Right ventricle myocardium superior (tissue), 1 donor: ENCODE results near the gene LSM12. TPM values are rescaled to one million over a fixed set of nuclear protein-coding genes. Genes with fewer than 3 reads are reported as not detected.

Experiments used
- ATAC-seq: fragments of 200-7000 bp; cut with Tn5 transposase; one replicate; pipeline ENCODE4 v1.9.1; 2020; ENCODE audit warnings: mild to moderate bottlenecking; ENCODE audit not compliant: poor library complexity
- DNase-seq: peaks from one replicate; pipeline ENCODE4 v3.0.0-alpha.2; 2020
- intact Hi-C: fragments of 100-400 bp; cut with DNase I; formaldehyde crosslinking; loops from one replicate; pipeline ENCODE4 v1.11.2; 2022
- total RNA-seq: library from RNA; stranded (reverse); fragmentation: NEBNext Ultra II Directional; extraction: Animal tissue kit (Norgen Biotek cat#: 25700); gene quantifications from one replicate; pipeline ENCODE4 v1.2.1, GENCODE V29; 2021
- donor health status: DM: no; HTN: yes; CAD: no; lungs with severe emphysema.

Gene LSM12
- total RNA-seq, 1 donor from 2014 or later, result 46.1 TPM

- intact Hi-C loops, result no loop called here
- DNase-seq, result peak; percentile 85
- ATAC-seq, result peak; percentile 88
These were observed 30.9 kb upstream of the LSM12 start for GRCh38 chr17:44097110-44097958.

- DNase-seq (peak; percentile 78), ATAC-seq (peak; percentile 64)
- intact Hi-C loops, result no loop called here
These were observed 29.4 kb upstream of the LSM12 start for GRCh38 chr17:44095647-44096496.

DNA sequence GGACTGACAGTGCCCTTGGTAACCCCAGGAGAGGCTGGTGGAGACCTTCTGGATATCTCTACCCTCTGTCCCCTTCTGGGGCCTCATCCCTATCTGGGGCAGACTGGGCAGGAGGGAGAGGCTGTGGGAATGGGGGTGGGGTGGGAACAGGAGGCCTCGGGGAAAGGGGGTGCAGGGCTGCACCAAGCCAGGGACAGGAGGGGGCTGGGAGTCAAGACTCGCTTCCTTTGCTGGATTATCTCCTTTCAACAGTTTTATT, 28.8 kb upstream of the LSM12 start:
- intact Hi-C loops, result no loop called here
- DNase-seq (no peak), ATAC-seq (no peak)

GRCh38 chr17:44094701-44095387, 28.4 kb upstream of the LSM12 start:
- ATAC-seq, result no peak
- intact Hi-C loops, result no loop called here
- no peak for DNase-seq

- DNase-seq (no peak), ATAC-seq (no peak)
- intact Hi-C loops, result no loop called here
These were observed 26.9 kb upstream of the LSM12 start for GRCh38 chr17:44093231-44093900.

- DNase-seq (no peak), ATAC-seq (no peak)
- intact Hi-C loops, result no loop called here
These were observed 25.6 kb upstream of the LSM12 start for GRCh38 chr17:44092051-44092450.

- DNase-seq (no peak), ATAC-seq (no peak)
- intact Hi-C loops, result no loop called here
These were observed 24.9 kb upstream of the LSM12 start for GRCh38 chr17:44091200-44091997.

DNA sequence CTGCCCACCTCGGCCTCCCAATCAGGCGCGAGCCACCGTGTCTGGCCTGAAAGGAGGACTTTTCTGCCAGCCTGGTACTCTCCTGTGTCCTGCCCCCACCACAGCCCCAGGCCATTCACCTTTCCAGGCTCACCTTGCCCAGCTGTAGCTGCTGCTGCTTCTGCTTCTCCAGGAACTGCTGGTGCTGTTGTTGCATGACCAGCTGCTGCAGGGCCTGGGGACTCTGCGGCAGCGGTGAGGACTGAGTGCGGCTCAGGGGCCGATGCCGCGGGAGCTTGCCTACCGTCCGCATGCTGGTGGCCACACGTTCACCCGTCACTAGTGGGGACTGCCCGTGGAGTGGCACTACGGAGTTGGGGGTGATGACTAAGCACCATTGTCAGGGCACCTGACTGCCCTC, 21.8 kb upstream of the LSM12 start:
- ATAC-seq (no peak), DNase-seq (no peak)
- intact Hi-C loops, result no loop called here

GRCh38 chr17:44087319-44087718, 20.8 kb upstream of the LSM12 start:
- DNase-seq (no peak), ATAC-seq (no peak)
- intact Hi-C loops, result no loop called here

DNA sequence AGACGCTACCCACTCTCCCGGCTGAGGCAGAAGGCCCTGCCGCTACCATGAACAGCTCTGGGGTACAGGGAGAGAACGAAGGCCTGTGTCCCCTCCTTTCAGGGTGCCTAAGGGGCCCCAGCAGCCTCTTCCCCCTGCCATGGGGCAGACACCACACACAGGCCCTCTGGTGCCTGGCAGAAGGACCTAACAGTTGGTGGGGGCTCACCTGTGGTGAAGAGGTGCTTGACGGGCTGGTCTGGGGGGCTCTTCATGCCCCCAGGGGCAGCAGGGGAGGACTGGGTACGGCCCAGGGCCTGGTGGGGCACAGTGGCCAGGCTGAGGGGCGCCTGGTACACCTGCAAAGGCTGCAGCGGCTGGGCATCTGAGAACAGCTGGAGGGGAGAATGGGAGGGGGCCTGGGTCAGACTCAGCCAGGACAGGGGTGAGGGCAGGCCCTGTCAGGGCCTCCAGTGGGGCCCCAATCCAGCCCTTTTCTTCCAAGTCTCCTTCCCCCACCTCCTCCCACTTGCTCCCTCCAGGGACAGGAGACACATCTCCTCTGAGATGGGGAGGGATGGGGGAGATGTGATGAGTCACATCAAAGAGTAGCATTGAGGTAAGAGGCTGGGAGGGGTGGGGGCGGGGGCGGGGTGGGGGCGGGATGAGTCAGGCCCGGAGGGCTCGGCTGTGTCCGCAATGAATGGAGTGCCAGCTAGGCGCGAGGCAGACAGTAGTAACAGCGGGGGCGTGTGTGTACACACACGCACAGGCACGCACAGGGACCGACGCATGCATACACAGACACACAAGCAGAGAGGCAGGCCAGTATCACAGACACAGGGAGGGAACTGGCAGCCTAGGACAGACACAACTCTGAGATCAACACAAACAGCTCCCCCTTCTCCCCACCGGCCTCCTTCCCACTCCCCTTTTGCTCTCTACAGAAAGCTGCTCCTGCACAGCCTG, 20.2 kb upstream of the LSM12 start:
- DNase-seq (no peak), ATAC-seq (no peak)
- intact Hi-C loops, result no loop called here

- no peak for DNase-seq
- ATAC-seq, result no peak
- intact Hi-C loops, result no loop called here
These were observed 19.4 kb upstream of the LSM12 start for GRCh38 chr17:44085908-44086307.

DNA sequence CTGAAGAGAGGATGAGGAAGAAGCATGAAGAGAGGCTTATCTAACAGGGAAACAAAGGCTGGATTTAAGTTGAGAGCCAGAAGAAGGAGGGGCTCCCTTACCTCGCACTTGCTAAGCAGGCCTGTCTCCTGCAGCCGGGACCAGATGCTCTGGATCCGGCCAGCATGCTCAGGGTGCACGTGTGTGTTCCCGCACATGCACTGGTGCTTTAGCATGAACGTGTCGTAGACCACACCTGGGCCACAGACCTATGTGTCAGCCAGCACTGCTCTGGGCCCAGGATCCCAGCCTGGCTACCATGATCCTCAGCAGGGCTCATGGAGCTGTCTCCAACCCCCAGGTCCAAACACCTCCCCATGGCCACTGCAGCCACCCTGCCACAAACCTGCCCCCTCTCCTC, 18.4 kb upstream of the LSM12 start:
- DNase-seq, result peak; percentile 9
- intact Hi-C loops, result no loop called here
- ATAC-seq, result no peak

- no peak for ATAC-seq
- intact Hi-C loops, result no loop called here
These were observed 17.7 kb upstream of the LSM12 start for GRCh38 chr17:44084131-44084538.

GRCh38 chr17:44083250-44083849, 16.9 kb upstream of the LSM12 start:
- intact Hi-C loops, result no loop called here
- DNase-seq, result peak; percentile 37
- ATAC-seq, result peak; percentile 42

More at GRCh38 chr17:44084131-44084538, 17.7 kb upstream of the LSM12 start:
- peak; percentile 29 for DNase-seq

- no peak for ATAC-seq
- DNase-seq, result peak; percentile 2
- intact Hi-C loops, result no loop called here
These were observed 15.9 kb upstream of the LSM12 start for GRCh38 chr17:44082256-44082927.

DNA sequence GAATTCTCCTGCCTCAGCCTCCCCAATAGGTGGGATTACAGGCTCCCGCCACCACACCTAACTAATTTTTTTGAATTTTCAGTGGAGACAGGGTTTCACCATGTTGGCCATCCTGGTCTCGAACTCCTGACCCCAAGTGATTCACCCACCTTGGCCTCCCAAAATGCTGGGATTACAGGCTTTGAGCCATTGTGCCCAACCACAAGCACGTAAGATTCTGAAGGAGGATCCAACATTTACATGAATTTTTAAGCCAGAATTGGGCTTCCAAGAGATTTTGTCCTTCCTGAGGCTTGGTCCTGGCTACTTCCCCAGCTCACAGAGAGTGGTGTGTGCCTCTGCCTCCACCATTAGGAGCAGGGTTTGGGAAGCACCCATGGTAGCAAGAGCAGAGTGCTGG, 15.2 kb upstream of the LSM12 start:
- ATAC-seq (no peak), DNase-seq (peak; percentile 1)
- intact Hi-C loops, result no loop called here
